NB4 (cell line): ENCODE results near the gene CRIP3.

Experiments used
- CTCF ChIP-seq: IDR thresholded peaks from one replicate; pipeline ENCODE4 v1.5.1; 2012; ENCODE audit warnings: low read depth, low read length
- MAX ChIP-seq: IDR thresholded peaks from 2 replicates; pipeline ENCODE4 v1.6.1; 2011; ENCODE audit warnings: low read depth, low read length
- POLR2A ChIP-seq: IDR thresholded peaks from 2 replicates; pipeline ENCODE4 v1.6.1; 2011; ENCODE audit warnings: mild to moderate bottlenecking; ENCODE audit not compliant: insufficient read length; ENCODE audit errors: extremely low read depth

GRCh38 chr6:43299338-43300293, 9.0 kb downstream of the CRIP3 start:
- no peak for TF ChIP-seq MAX
- TF ChIP-seq POLR2A, result no peak
- no peak for TF ChIP-seq CTCF
